GM18873 (cell line): Measurements from ENCODE around the gene KIFAP3.

Source experiments
- ATAC-seq: cut with Tn5 transposase; IDR thresholded peaks from one replicate; pipeline ENCODE4 v1.9.1; 2021; ENCODE audit warnings: mild to moderate bottlenecking, moderate library complexity, moderate number of reproducible peaks; ENCODE audit not compliant: unreplicated experiment, low FRiP score

Gene KIFAP3

GRCh38 chr1:169999331-169999741 is 75.2 kb downstream of the KIFAP3 start:
- ATAC-seq, result no peak

- ATAC-seq, result no peak
These were observed 78.5 kb downstream of the KIFAP3 start for GRCh38 chr1:169995993-169996392.

- no peak for ATAC-seq
These were observed 85.2 kb downstream of the KIFAP3 start for GRCh38 chr1:169989246-169989645.

GRCh38 chr1:169985757-169986156 is 88.7 kb downstream of the KIFAP3 start:
- no peak for ATAC-seq

- ATAC-seq, result no peak
These were observed 100.4 kb downstream of the KIFAP3 start for GRCh38 chr1:169974067-169974466.

GRCh38 chr1:169970114-169970513 is 104.4 kb downstream of the KIFAP3 start:
- no peak for ATAC-seq

GRCh38 chr1:169968174-169968573 is 106.3 kb downstream of the KIFAP3 start:
- no peak for ATAC-seq

- ATAC-seq, result no peak
These were observed 110.3 kb downstream of the KIFAP3 start for GRCh38 chr1:169964206-169964605.

- no peak for ATAC-seq
These were observed 114.8 kb downstream of the KIFAP3 start for GRCh38 chr1:169959686-169960085.

- no peak for ATAC-seq
These were observed 115.5 kb downstream of the KIFAP3 start for GRCh38 chr1:169958987-169959386.

- ATAC-seq, result no peak
These were observed 116.6 kb downstream of the KIFAP3 start for GRCh38 chr1:169957884-169958283.

- ATAC-seq, result no peak
These were observed 123.4 kb downstream of the KIFAP3 start for GRCh38 chr1:169951108-169951507.

GRCh38 chr1:169949139-169949538 is 125.4 kb downstream of the KIFAP3 start:
- no peak for ATAC-seq

- ATAC-seq, result no peak
These were observed 128.3 kb downstream of the KIFAP3 start for GRCh38 chr1:169946206-169946605.

- no peak for ATAC-seq
These were observed 129.3 kb downstream of the KIFAP3 start for GRCh38 chr1:169945181-169945580.

GRCh38 chr1:169944621-169945020 is 129.9 kb downstream of the KIFAP3 start:
- no peak for ATAC-seq

- no peak for ATAC-seq
These were observed 130.4 kb downstream of the KIFAP3 start for GRCh38 chr1:169943963-169944526.

- no peak for ATAC-seq
These were observed 132.3 kb downstream of the KIFAP3 start for GRCh38 chr1:169941982-169942830.

GRCh38 chr1:169933984-169934725 is 140.3 kb downstream of the KIFAP3 start:
- no peak for ATAC-seq

GRCh38 chr1:169931795-169932231 is 142.7 kb downstream of the KIFAP3 start:
- ATAC-seq, result no peak

GRCh38 chr1:169929210-169929526 is 145.3 kb downstream of the KIFAP3 start:
- no peak for ATAC-seq
